SIG-M5 treated with dmso at 0.1 percent for 504 hours (cell line): ENCODE measurements around the gene AFF3.
"Not testable (repeated sequence)": the region's sequence is repeated elsewhere in the genome, so short reads cannot be mapped to it uniquely, and the experiment has no call there.

Experiments
- DNase-seq: peaks from one replicate; lab custom pipeline; 2025; ENCODE audit not compliant: unreplicated experiment; lab: John Stamatoyannopoulos, UW

Gene AFF3

DNA sequence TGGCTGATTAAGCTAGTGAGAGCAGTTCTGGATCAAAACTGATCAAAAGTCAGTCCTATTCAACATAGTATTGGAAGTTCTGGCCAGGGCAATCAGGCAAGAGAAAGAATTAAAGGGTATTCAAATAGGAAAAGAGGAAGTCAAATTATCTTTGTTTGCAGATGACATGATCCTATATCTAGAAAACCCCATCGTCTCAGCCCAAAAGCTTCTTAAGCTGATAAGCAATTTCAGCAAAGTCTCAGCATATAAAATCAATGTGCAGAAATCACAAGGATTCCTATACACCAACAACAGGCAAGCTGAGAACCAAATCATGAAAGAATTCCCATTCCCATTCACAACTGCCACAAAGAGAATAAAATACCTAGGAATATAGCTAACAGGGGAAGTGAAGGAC lies 368.7 kb downstream of the AFF3 start:
- not testable (repeated sequence) for DNase-seq

DNA sequence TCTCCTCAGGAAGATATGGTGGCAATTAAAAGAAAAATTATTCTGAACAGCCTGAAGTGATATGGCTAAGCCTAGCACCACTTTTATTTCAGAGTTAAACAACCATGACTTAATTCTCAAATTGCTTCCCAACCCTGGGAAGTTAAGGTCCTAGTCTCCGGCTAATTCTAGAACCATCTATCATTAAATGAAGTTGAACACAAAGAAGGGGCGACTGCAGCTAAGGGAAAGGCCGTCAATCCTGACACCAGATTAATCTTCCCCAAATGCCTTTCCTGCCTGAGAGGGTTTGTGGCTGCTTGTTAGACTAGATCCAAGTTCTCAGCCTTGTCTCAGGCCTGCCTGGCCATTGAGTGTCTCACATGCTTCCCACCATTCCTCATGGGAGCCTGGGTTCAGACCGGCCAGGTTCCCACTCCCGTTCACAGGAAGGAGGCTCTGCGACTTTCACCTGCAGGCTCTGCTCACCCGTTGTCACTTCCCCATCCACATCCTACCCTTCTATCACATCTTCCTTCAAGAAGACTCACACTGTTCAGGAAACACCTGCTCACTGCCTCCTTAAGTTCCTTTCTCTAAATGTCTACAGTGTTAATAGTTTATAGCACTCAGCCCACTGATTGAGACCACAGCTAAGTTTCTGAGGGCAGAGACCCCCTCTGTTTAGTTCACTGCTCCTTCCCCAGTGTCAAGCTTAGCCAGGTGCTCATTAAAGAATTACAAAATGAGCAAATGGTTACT lies 369.6 kb downstream of the AFF3 start:
- no peak for DNase-seq

DNA sequence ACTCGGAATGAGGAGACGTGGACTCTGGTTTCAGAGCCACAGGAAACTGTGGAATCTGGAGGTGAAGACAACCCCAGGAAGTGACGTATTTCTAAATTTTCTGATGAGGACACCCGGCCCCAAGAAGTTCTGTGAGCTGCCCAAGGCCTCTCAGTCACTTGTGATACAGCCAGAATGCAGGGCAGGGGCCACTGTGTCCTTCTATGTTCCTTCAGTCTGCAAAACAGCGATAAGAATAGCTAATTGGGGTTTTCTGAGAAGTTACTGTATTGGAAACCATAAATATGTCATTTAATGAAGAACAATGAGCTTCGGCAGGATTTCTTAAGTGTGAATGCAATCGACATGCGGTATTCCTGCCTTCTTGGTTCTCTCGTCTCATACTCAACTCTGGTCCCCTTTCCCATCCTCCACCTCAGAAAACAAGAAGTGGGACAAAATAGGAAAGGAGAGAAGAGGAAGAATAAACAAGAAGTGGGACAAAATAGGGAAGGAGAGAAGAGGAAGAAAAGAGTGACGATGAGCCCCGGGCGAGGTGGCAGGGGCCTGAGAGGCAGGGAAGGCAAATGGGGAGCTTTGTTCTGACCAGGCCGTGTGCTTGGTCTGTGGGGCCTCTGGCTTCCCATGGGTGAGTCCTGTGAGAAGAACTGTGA lies 370.6 kb downstream of the AFF3 start:
- peak; percentile 78 for DNase-seq

DNA sequence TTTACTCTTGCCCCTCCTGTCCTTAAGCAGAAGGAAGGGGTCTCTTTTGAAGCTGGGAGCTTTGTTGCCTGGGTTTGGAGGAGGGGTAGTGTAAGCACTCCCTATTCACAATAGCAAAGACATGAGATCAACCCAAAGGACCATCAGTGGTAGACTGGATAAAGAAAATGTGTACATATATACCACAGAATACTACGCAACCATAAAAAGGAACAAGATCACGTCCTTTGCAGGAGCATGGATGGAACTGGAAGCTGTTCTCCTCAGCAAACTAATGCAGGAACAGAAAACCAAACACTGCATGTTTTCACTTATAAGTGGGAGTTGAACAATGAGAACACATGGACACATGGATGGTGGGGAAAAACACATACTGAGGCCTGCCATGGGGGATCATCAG lies 371.5 kb downstream of the AFF3 start:
- DNase-seq = no peak

DNA sequence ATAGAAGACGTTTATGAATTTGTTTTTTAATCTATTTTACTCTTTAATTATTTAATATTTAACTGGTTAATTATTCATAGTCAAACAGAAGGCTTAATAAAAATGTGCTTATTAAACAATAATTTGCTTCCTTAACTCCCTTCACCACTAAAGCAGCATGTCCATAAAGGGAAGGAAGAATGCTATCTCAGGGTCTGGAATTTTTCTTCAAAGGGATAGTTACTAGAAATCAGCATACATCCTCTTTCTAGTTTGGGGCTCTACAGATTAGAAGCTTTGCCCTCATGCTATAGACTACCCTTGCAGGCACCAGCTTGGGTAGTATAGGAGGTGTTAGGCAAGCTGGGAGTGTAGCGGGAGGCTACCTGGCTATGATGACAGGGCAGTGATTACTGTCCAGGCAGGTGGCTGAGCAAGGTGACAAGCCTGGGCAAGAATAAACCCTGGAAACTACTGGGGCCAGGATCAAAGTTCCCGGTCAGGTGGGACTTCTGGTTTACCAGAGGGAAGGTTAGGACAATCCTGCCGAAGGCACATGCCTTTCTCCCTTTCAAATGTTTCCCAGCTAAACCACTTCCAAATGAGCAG lies 376.6 kb downstream of the AFF3 start:
- no peak for DNase-seq

DNA sequence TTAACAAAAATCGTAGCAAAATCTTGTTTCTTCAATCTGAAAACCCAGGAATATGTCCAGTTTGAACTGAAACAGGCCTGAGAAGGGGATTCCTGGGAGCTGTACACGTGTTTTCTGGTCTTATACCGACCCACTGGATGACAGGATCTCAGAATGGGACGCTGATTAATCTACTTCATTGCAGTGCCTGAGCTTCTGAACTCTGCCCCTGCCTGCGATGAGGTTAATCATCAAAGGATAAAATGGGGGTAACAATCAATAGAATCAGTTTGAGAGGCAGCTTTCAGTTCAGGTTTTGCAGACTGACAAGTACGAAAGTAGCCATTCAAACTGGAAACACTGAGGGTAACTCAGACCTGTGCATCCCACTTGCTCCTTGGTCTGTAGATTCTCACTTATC lies 378.6 kb downstream of the AFF3 start:
- no peak for DNase-seq

DNA sequence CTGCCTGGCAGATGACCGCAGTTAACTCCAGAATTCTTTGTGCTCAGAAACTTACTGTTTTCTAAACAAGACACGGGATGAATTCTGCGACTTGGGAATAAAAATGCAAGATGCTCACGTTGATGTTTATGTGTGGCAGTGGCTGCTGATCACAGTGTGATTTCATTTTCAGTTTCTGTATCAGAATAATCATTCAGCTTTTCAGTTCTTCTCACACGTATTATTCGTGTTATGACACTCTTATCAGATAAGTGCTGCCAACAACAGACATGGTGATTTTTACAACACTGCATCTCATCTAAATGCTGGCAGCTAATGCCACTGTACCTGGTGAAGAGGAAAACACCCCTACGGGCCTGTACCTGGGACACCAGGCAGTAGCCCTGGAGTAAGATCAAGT lies 379.7 kb downstream of the AFF3 start:
- no peak for DNase-seq

DNA sequence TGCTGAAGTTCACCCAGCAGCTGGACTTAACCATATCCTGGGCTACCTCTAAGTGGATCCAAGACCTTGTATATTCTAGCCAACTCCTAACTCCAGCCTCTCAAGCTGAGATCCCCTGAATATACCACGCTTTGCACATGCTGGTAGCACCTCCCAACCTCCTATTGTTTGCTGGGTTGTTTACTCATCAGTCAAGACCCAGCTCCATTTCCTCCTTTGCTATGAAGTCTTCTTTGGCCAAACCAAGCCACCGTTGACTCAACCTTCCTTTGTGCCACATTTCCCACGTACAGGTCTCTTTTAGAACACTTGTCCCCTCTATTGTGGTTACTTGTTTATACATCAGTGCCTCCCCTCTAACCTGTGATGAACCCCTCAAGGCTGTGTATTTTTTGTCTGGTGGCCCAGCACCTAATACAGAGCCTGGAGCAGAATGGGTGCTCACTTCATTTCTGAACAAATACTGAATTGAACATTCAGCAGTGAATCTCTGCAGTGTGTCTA lies 384.7 kb downstream of the AFF3 start:
- no peak for DNase-seq

DNA sequence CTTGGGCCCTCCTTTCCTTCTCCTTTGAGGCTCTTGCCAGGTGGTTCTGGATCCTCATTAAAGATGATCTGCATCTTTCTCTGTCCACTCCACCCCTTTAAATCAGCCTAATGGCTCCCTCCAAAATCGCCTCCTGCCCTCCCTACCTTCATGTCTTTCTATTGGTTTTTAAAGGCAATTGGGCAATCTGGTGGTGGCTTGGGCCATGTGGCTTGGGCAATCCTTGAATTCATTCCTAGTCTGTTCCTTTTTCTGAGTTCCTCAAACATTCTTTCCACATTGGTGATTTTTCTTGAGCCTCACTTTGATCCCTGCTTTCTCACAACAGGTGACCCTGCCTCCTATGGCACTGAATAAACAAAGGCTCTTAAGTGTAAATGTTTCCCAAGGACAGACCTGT lies 386.3 kb downstream of the AFF3 start:
- peak; percentile 86 for DNase-seq

DNA sequence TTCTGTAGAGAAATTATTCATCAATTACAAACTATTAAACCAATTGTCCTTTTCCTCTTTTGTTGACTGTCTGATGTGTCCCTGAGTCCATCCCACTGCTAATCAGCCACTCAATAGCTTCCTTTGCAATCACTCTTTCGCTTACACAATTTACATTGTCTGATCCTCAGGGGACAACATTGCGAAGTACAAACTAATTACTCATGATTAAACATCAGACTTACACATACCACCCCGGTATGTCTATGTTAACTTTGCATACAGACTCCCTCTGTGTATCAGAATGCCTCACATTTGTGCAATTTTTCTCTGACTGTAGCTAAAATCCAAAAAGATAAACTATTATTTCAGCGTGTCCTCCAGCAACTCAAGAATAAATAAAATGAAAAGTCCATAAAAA lies 388.2 kb downstream of the AFF3 start:
- no peak for DNase-seq

DNA sequence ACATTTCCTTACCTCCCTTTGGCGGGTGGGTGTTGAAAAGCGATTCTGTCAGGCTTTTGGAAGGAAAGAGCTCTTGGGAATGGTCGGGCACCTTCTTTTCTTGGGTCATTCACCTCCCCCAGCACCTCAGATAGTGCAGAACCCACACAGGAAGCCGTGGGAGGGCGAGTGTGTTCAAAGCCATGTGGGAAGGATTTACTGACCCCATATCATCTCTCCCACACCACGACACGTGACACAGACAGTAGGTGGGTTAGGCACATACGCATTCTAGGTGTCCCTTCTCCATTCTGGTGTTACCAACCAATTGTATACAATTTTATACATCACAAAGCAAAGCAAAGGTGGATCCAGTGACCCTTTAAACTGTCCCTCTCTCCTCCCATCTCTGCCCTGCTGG lies 388.9 kb downstream of the AFF3 start:
- no peak for DNase-seq

DNA sequence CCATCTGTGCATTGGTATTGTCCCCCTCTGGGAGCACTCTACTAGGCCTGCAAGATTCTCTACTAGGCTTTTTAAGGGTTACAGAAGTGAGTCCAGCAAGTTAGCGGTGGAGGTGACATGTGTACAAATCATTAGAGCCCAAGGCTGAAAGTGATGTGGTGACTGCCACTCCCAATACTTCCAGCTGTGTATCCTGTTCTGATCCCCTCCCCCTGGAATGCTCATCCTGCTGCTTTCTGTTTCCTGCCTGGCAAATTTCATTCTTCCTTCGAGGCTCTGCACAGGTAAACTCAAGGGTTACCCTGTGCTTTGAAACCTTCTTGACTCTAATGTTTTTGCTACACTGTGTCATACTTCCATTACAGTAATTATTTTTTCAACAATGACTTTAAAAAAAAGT lies 394.0 kb downstream of the AFF3 start:
- no peak for DNase-seq

DNA sequence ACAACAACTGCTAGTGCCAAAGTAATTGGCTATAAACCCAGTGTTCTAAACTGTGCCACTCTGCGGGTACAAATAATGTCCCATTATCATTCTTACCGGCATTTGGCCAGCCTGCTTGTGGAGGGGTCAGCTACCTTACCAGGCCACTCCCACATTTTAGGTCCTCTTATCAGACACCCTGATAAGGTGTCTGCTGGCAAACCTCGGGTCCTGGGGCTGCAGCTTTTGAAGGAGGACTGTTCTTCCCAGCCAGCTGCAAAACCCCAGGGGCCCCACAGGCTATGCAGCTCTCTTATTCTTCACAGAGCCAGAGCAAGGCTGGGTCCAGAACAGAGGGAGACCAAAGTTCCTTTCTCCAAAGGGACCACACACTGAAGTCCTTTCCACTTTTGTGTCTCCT lies 394.5 kb downstream of the AFF3 start:
- DNase-seq = no peak

DNA sequence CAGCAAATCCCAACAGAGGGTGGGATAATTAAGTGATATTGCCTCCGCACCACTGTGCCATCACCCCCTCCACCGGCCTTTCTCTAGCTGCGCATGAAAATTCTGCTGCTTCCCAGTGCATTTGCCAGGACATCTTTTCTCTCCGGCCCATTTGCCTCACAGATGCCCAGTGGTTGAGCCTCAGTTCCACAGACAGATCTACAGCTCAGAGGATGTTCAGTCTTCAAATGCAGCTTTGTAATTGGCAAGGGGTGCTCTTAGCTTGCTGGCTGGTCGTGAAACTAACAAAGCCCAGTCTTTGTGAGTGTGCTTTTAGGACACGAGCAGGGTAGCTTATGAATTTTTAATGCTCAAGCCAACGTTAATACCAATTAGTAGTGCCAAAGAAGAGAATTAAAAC lies 399.2 kb downstream of the AFF3 start:
- DNase-seq = no peak

DNA sequence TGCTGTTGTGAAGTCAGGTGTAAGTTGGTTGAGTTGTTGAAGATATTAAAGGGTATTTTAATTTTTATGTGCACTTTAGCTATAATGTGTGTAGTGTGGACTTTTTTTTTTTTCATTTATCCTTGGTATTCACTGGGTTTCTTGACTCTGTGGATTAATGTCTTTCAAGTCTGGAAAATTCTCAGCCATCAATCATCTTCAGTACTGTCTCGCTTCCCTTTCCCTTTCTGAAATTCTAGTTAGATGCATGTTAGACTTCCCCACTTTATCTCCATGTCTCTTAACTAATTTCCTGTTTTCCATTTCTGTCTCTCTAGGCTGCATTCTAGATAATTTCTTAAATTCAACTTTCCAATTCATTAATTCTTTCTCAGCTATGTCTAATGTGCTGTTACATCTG lies 404.9 kb downstream of the AFF3 start:
- DNase-seq = no peak

DNA sequence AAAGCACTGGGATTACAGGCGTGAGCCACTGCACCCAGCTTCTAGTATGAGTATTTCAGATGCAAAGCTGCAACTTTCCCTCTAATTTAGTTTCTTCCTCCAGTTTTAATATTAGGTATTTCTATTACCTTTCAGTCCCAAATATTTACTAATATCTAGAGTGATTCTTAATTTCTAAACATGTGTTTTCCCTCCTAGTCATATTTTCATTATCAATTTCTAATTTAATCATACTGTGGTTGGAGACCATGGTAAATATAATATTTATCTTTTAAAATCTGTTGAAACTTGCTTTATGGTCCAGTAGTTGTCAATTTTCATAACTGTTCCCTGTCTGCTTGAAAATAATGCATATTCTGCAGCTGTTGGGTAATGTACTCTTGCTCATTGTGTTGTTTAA lies 406.6 kb downstream of the AFF3 start:
- no peak for DNase-seq

DNA sequence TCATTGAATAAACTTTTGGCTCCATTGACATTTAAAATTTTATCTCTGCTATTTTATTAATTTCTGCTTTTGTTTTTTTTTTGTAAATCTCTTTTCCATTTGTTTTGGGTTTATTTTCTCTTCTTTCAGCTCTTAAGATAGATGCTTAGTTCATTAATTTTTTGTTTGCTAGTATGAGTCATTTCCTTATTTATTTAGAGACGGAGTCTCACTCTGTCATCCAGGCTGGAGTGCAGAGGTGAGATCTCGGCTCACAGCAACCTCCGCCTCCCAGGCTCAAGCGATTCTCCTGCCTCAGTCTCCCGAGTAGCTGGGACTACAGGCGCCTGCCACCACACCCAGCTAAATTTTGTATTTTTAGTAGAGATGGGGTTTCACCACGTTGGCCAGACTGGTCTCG lies 407.1 kb downstream of the AFF3 start:
- DNase-seq = not testable (repeated sequence)

DNA sequence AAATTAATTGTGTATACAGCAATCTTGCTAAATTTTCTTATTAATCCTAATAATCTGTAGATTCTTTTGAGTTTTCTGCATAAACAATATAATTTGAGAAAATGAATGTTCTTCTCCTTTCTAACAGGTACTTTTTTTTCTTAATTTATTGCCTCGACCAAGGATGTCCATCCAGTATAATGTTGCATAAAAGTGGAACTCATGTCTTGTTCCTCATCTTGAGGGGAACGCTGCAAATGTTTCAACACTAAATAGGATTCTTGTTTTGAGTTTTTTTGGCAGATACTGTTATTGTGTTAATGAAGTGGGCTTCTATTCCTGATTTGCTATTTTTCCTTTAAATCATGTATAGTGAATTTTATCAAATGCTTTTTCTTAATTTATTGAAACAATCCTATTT lies 408.2 kb downstream of the AFF3 start:
- no peak for DNase-seq

DNA sequence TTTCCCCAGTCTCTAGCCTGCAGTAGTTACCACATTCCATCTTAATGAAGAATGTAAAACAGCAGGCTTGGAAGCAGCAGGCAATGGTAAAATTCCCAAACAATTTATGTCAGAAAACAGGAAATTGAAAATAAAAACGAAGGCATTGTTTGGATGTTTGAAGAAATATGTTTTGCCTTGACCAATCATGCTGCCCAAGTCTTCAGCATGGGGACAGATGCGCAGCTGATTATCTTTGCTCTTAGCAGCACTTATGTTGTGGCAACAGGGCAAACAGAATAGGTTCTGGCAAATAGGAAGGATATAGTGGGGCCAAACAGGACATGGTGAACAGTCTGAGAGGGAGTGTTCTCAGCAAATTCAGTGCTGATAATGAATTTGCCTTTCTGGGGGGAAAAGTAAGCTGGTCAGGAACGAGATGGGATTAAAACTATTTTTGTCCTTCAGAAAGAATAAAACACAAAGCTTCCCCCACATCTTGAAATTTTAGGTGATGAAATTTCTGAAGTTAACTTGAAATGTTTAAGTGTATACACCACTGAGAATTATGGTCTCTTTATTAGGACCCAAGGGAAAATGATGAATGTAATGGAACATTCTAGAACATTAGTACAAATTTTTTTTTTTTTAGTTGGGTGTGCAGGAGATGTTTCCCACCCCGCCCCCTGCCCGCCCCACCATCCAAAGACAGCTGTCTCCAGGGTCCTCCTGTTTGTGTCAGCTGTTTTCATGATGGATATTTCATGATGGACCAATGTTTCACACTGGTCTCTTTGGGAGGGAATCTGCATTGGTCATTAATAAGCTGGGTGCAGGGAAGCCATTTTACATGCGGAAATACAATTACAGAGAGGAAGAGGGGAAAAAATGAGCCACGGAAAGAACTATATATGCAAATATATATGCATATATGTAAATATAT lies 413.0 kb downstream of the AFF3 start:
- no peak for DNase-seq

DNA sequence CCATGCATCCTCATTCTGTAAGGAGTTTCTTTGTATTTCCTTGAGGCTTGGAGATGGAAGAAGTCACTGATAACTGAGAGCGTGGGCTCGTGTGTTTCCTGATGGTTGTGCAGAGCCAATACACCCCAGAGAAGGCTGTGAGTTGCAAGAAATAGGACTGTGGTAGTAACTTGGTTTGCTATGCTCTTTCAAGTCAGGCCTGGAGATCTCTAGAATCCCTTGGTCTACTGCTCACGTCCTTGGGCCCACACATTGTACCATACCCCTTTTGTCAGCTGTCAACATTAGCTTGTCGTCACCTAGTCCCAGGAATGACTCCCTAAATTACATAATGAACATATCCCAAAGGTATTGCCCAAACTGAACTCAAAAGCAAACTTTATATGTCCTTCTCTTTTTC lies 414.2 kb downstream of the AFF3 start:
- DNase-seq = no peak

DNA sequence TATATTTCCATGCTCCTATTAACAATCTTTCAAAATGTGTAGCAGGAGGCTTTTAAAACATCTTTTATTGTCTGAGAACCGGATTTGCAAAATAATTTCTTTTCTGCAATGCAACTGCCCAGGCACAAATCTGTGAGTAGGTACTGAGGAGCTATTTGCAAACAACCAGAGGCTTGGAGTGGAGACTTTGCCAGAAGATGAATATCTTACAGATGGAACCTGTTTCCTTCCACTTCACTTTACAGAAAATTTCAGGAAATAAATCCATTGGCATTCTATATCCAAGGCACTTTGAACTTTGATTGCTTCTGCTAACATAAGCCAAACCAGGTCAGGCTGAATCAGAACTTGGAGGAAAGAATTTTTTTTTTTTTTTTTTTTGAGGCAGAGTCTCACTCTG lies 415.2 kb downstream of the AFF3 start:
- DNase-seq = no peak
